Measurements from ENCODE around the gene GAS1.
A peak's percentile ranks its signal among the peaks of the same experiment; 100 is the strongest.

GAS1 gene

GRCh38 chr9:86978922-86979474 lies 31.7 kb upstream of the GAS1 start:
- Mint-ChIP-seq H3K27ac (peak overlapping the region; percentile 94 to 99 (median 95)), H3K27me3 (ENCODE audit: low read depth) (no peaks in the 10 kb centered on the region), H3K9me3 (peaks cover 3% of the 10 kb centered on the region), H3K36me3 (ENCODE audit: low read depth) (peaks cover 4% of the 10 kb centered on the region), H3K4me3 (peak overlapping the region in 2 of 3 experiments; percentile 18 to 20), H3K4me1 (peaks cover 93% of the 10 kb centered on the region)
- TF ChIP-seq, protein P1, sequence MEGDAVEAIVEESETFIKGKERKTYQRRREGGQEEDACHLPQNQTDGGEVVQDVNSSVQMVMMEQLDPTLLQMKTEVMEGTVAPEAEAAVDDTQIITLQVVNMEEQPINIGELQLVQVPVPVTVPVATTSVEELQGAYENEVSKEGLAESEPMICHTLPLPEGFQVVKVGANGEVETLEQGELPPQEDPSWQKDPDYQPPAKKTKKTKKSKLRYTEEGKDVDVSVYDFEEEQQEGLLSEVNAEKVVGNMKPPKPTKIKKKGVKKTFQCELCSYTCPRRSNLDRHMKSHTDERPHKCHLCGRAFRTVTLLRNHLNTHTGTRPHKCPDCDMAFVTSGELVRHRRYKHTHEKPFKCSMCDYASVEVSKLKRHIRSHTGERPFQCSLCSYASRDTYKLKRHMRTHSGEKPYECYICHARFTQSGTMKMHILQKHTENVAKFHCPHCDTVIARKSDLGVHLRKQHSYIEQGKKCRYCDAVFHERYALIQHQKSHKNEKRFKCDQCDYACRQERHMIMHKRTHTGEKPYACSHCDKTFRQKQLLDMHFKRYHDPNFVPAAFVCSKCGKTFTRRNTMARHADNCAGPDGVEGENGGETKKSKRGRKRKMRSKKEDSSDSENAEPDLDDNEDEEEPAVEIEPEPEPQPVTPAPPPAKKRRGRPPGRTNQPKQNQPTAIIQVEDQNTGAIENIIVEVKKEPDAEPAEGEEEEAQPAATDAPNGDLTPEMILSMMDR (IDR thresholded peaks at IDR 0.05; ENCODE audit: unreplicated experiment in 3 of 3) = no peak

- H3K36me3 Mint-ChIP-seq (ENCODE audit: low read depth) = peaks cover 4% of the 10 kb centered on the region
- H3K4me3 Mint-ChIP-seq = peak overlapping the region in 1 of 3 experiments; percentile 21
- TF ChIP-seq, protein P1 (IDR thresholded peaks at IDR 0.05; ENCODE audit: unreplicated experiment in 3 of 3) = no peak
- H3K4me1 Mint-ChIP-seq = peaks cover 93% of the 10 kb centered on the region
- peaks cover 3% of the 10 kb centered on the region for H3K9me3 Mint-ChIP-seq
- no peaks in the 10 kb centered on the region for H3K27me3 Mint-ChIP-seq (ENCODE audit: low read depth)
- peak overlapping the region; percentile 94 to 99 (median 95) for H3K27ac Mint-ChIP-seq
These were observed 31.1 kb upstream of the GAS1 start for GRCh38 chr9:86978413-86978812.

DNA sequence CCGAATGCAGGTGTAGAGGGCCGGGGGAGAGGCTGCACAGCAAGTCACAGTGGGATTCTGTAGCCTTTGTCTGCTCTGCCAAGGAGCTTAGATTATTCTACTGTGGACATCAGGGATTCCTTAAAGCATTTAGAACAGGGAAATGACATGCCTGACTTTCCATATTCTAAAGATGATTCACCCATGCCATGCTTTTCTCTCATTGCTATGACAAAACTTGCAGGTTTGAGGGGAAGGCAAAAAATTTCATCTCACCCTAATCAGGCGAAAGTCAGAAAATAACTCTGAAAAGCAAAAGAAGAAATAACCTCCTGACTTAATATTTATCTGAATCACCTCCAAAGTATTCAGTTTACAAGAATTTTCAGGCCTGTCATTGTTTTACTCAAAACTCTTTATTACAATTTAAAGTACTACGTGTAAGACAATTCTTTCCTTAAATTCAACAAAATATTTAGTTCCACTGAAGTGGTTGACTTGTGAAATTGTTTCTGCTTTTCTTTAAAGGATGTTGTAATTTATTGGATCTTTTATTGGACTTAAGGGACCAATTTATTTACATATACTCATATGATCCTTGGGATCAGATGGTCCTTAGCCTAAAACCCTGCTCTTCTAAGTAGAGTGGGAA lies 30.0 kb upstream of the GAS1 start:
- TF ChIP-seq, protein P1 (IDR thresholded peaks at IDR 0.05; ENCODE audit: unreplicated experiment in 3 of 3) = no peak
- Mint-ChIP-seq H3K36me3 (ENCODE audit: low read depth) (peaks cover 4% of the 10 kb centered on the region), H3K9me3 (peaks cover 3% of the 10 kb centered on the region), H3K4me1 (peaks cover 94% of the 10 kb centered on the region), H3K27me3 (ENCODE audit: low read depth) (no peaks in the 10 kb centered on the region), H3K4me3 (no peak overlapping the region), H3K27ac (peak overlapping the region; percentile 86 to 96 (median 94))

- TF ChIP-seq, protein P1 (IDR thresholded peaks at IDR 0.05; ENCODE audit: unreplicated experiment in 3 of 3) = no peak
- H3K4me1 Mint-ChIP-seq = peaks cover 93% of the 10 kb centered on the region
These were observed 28.3 kb upstream of the GAS1 start for GRCh38 chr9:86975606-86976005.

DNA sequence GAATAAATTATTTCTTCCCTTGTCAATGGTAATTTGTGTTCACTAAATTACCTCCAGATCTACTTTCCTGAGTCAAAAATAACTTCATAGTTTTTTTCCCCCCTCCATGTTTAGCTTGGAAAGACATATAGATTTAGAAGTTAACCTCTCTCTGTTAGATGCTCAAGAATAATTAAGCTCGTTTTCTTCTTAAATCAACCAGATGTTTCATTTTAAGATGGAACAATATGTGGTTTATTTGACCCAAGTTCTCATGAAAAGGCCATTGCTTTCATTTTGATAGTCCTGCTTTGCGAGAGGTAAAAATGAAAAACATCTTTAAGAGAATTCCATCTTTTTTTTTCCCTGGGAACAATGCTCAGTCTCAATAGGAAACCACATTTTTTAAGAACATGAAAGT lies 27.7 kb upstream of the GAS1 start:
- peak overlapping the region in 1 of 3 experiments; percentile 24 for H3K4me3 Mint-ChIP-seq
- H3K36me3 Mint-ChIP-seq (ENCODE audit: low read depth) = no peaks in the 10 kb centered on the region
- H3K27me3 Mint-ChIP-seq (ENCODE audit: low read depth) = no peaks in the 10 kb centered on the region
- peak overlapping the region; percentile 75 to 96 (median 94) for H3K27ac Mint-ChIP-seq
- peaks cover 88% of the 10 kb centered on the region for H3K4me1 Mint-ChIP-seq
- H3K9me3 Mint-ChIP-seq = peaks cover 3% of the 10 kb centered on the region
- TF ChIP-seq, protein P1 (IDR thresholded peaks at IDR 0.05; ENCODE audit: unreplicated experiment in 3 of 3) = no peak

More at GRCh38 chr9:86975606-86976005, 28.3 kb upstream of the GAS1 start:
- Mint-ChIP-seq H3K27me3 (ENCODE audit: low read depth) (no peaks in the 10 kb centered on the region), H3K36me3 (ENCODE audit: low read depth) (peaks cover 2% of the 10 kb centered on the region), H3K9me3 (peaks cover 3% of the 10 kb centered on the region), H3K27ac (peak overlapping the region; percentile 75 to 96 (median 94)), H3K4me3 (peak overlapping the region in 1 of 3 experiments; percentile 24)

- Mint-ChIP-seq H3K4me3 (no peak overlapping the region), H3K4me1 (peaks cover 84% of the 10 kb centered on the region), H3K27ac (peak overlapping the region; percentile 75 to 96 (median 94)), H3K36me3 (ENCODE audit: low read depth) (no peaks in the 10 kb centered on the region), H3K27me3 (ENCODE audit: low read depth) (no peaks in the 10 kb centered on the region), H3K9me3 (peaks cover 3% of the 10 kb centered on the region)
- TF ChIP-seq, protein P1 (IDR thresholded peaks at IDR 0.05; ENCODE audit: unreplicated experiment in 3 of 3) = no peak
These were observed 27.1 kb upstream of the GAS1 start for GRCh38 chr9:86974421-86974820.

All from nephron (organoid).